H9 (cell line): ENCODE results near the gene METTL23. TPM values are rescaled to one million over a fixed set of nuclear protein-coding genes. Genes with fewer than 3 reads are reported as not detected.

Experiments used
- DNase-seq: peaks from one replicate; pipeline ENCODE4 v3.0.0-alpha.2; 2017
- H2AFZ ChIP-seq: one replicate; pipeline ENCODE4 v1.6.1; 2013; ENCODE audit warnings: mild to moderate bottlenecking, low read length, control low read depth, moderate library complexity
- H2AK5ac ChIP-seq: 2 replicates; pipeline ENCODE4 v1.6.1; 2013; ENCODE audit warnings: low read length, control low read depth, mixed read lengths; ENCODE audit not compliant: insufficient read length
- H2BK120ac ChIP-seq: one replicate; pipeline ENCODE4 v1.6.1; 2013; ENCODE audit warnings: low read depth, mild to moderate bottlenecking, low read length, control low read depth, inconsistent platforms; ENCODE audit not compliant: poor library complexity, severe bottlenecking
- H2BK12ac ChIP-seq: 2 replicates; pipeline ENCODE4 v1.6.1; 2013; ENCODE audit warnings: low read length, control low read depth, mixed read lengths, low read depth; ENCODE audit not compliant: insufficient read length
- H2BK15ac ChIP-seq: 2 replicates; pipeline ENCODE4 v1.6.1; 2013; ENCODE audit warnings: low read depth, low read length, control low read depth
- H2BK20ac ChIP-seq: one replicate; pipeline ENCODE4 v1.6.1; 2013; ENCODE audit warnings: low read depth, mild to moderate bottlenecking, low read length, control low read depth, inconsistent platforms; ENCODE audit not compliant: poor library complexity, severe bottlenecking
- H2BK5ac ChIP-seq: 2 replicates; pipeline ENCODE4 v1.6.1; 2013; ENCODE audit warnings: low read length, control low read depth, mixed read lengths; ENCODE audit not compliant: insufficient read length
- H3K14ac ChIP-seq: 2 replicates; pipeline ENCODE4 v1.6.1; 2013; ENCODE audit warnings: low read length, control low read depth; ENCODE audit not compliant: insufficient read depth
- H3K18ac ChIP-seq: 2 replicates; pipeline ENCODE4 v1.6.1; 2013; ENCODE audit warnings: low read depth, mild to moderate bottlenecking, mixed read lengths, low read length, control low read depth; ENCODE audit not compliant: insufficient read length
- H3K23ac ChIP-seq: 2 replicates; pipeline ENCODE4 v1.6.1; 2013; ENCODE audit warnings: low read length, control low read depth, mixed read lengths, low read depth; ENCODE audit not compliant: insufficient read length
- H3K23me2 ChIP-seq: 2 replicates; pipeline ENCODE4 v1.6.1; 2013; ENCODE audit warnings: low read depth, mild to moderate bottlenecking, mixed read lengths, low read length, control low read depth; ENCODE audit not compliant: insufficient read length, poor library complexity, severe bottlenecking
- H3K27ac ChIP-seq: 2 replicates; pipeline ENCODE4 v1.5.1; 2013; ENCODE audit warnings: low read length, control low read depth, mixed read lengths, low read depth; ENCODE audit not compliant: insufficient read length
- H3K27me3 ChIP-seq: 2 replicates; pipeline ENCODE4 v1.6.1; 2013; ENCODE audit warnings: low read length, control low read depth, inconsistent platforms; ENCODE audit not compliant: insufficient read depth
- H3K4ac ChIP-seq: 2 replicates; pipeline ENCODE4 v1.6.1; 2013; ENCODE audit warnings: low read depth, mild to moderate bottlenecking, control low read depth, inconsistent platforms, low read length, moderate library complexity
- H3K4me1 ChIP-seq: 2 replicates; pipeline ENCODE4 v1.6.1; 2013; ENCODE audit warnings: low read length, control low read depth, inconsistent platforms; ENCODE audit not compliant: insufficient read depth
- H3K4me2 ChIP-seq: 2 replicates; pipeline ENCODE4 v1.6.1; 2013; ENCODE audit warnings: low read length, control low read depth, mixed read lengths; ENCODE audit not compliant: insufficient read length, insufficient read depth
- H3K56ac ChIP-seq: 2 replicates; pipeline ENCODE4 v1.6.1; 2013; ENCODE audit warnings: low read depth, mild to moderate bottlenecking, mixed read lengths, low read length, control low read depth; ENCODE audit not compliant: insufficient read length
- H3K79me1 ChIP-seq: 2 replicates; pipeline ENCODE4 v1.6.1; 2013; ENCODE audit warnings: low read depth, mild to moderate bottlenecking, moderate library complexity, low read length, control low read depth, inconsistent platforms; ENCODE audit not compliant: insufficient read depth, poor library complexity, severe bottlenecking
- H3K79me2 ChIP-seq: 2 replicates; pipeline ENCODE4 v1.6.1; 2013; ENCODE audit warnings: low read length, control low read depth, inconsistent platforms; ENCODE audit not compliant: insufficient read depth
- H3K9ac ChIP-seq: 2 replicates; pipeline ENCODE4 v1.6.1; 2013; ENCODE audit warnings: low read length, control low read depth, mixed read lengths; ENCODE audit not compliant: insufficient read length; ENCODE audit errors: extremely low read depth
- H3K9me3 ChIP-seq: one replicate; pipeline ENCODE4 v1.6.1; 2013; ENCODE audit warnings: low read depth, low read length, inconsistent platforms; ENCODE audit not compliant: control insufficient read depth
- H3T11ph ChIP-seq: one replicate; pipeline ENCODE4 v1.6.1; 2013; ENCODE audit warnings: mild to moderate bottlenecking, low read length, control low read depth, inconsistent platforms
- H4K20me1 ChIP-seq: one replicate; pipeline ENCODE4 v1.6.1; 2013; ENCODE audit not compliant: control insufficient read depth, insufficient read length, insufficient read depth
- H4K5ac ChIP-seq: 2 replicates; pipeline ENCODE4 v1.6.1; 2013; ENCODE audit warnings: low read depth, mild to moderate bottlenecking, mixed read lengths, low read length, control low read depth; ENCODE audit not compliant: insufficient read length
- H4K8ac ChIP-seq: replicated peaks from 2 replicates; pipeline ENCODE4 v1.6.1; 2013; ENCODE audit warnings: low read length, control low read depth, mixed read lengths, low read depth; ENCODE audit not compliant: insufficient read length
- H4K91ac ChIP-seq: 2 replicates; pipeline ENCODE4 v1.6.1; 2013; ENCODE audit warnings: low read depth, mild to moderate bottlenecking, moderate library complexity, mixed read lengths, low read length, control low read depth; ENCODE audit not compliant: insufficient read length
- H3K27ac Mint-ChIP-seq, 3 experiments: 2 replicates in 2 of 3; 3 replicates in 1 of 3; pipeline ENCODE4 v1.8.0; 2020 to 2021; ENCODE audit warnings: mixed read lengths in 3 of 3, mild to moderate bottlenecking in 1 of 3, moderate library complexity in 1 of 3
- H3K27me3 Mint-ChIP-seq: 2 replicates; pipeline ENCODE4 v1.8.0; 2021; ENCODE audit warnings: low read depth, mild to moderate bottlenecking, moderate library complexity, mixed read lengths
- H3K36me3 Mint-ChIP-seq, 3 experiments: 2 replicates in 2 of 3; 3 replicates in 1 of 3; pipeline ENCODE4 v1.8.0; 2020 to 2021; ENCODE audit warnings: low read depth in 3 of 3, mixed read lengths in 3 of 3; ENCODE audit not compliant: insufficient read depth in 1 of 3
- H3K4me1 Mint-ChIP-seq, 2 experiments: 2 replicates each; pipeline ENCODE4 v1.8.0; 2020; ENCODE audit warnings: mixed read lengths in 2 of 2
- H3K4me3 Mint-ChIP-seq, 2 experiments: 2 replicates in 1 of 2; 3 replicates in 1 of 2; pipeline ENCODE4 v1.8.0; 2020 to 2021; ENCODE audit warnings: mild to moderate bottlenecking in 2 of 2, mixed read lengths in 2 of 2, moderate library complexity in 1 of 2
- H3K9me3 Mint-ChIP-seq, 2 experiments: 2 replicates in 1 of 2; 3 replicates in 1 of 2; pipeline ENCODE4 v1.8.0; 2020; ENCODE audit warnings: mild to moderate bottlenecking in 2 of 2, mixed read lengths in 2 of 2, moderate library complexity in 1 of 2
- CTCF ChIP-seq: fragments of 200-600 bp; sonication (generic); conservative IDR thresholded peaks from 3 replicates; pipeline ENCODE4 v1.8.0; 2021; ENCODE audit warnings: antibody characterized with exemption, mild to moderate bottlenecking
- WGBS: extraction: QIAGEN DNeasy Blood & Tissue Kit; methylation state at CpG from one replicate; pipeline ENCODE4 v1.1.7; 2013; ENCODE audit warnings: missing lambda C conversion rate, low lambda C conversion rate, mixed read lengths; ENCODE audit not compliant: insufficient read length; ENCODE audit errors: extremely low coverage; 5-methylcytosine and 5-hydroxymethylcytosine counted together
- total RNA-seq: library from RNA; stranded (reverse); gene quantifications from 2 replicates; pipeline ENCODE4 v1.2.1, GENCODE V29; 2021

Gene METTL23
- total RNA-seq, 1 experiment from 2014 or later, result 29.9 TPM

- Histone ChIP-seq H3K27ac (no peak overlapping the region), H2AFZ (no peak overlapping the region), H3K79me1 (no peaks in the 10 kb centered on the region), H4K20me1 (no peaks in the 10 kb centered on the region), H2BK5ac (no peak overlapping the region), H3K18ac (no peak overlapping the region), H3K27me3 (no peaks in the 10 kb centered on the region), H4K91ac (no peak overlapping the region), H4K5ac (no peak overlapping the region), H2AK5ac (no peak overlapping the region), H2BK20ac (no peak overlapping the region), H2BK120ac (no peak overlapping the region), H3T11ph (no peak overlapping the region), H3K23me2 (peaks cover 3% of the 10 kb centered on the region), H3K79me2 (no peaks in the 10 kb centered on the region), H3K4me1 (peaks cover 3% of the 10 kb centered on the region; the same call in 1 of the 2 replicates), H3K4ac (no peak overlapping the region), H4K8ac (no peak overlapping the region), H3K9ac (no peak overlapping the region), H3K23ac (no peak overlapping the region), H2BK12ac (no peak overlapping the region), H3K14ac (no peak overlapping the region), H3K9me3 (no peaks in the 10 kb centered on the region), H3K56ac (no peak overlapping the region), H2BK15ac (no peak overlapping the region), H3K4me2 (no peak overlapping the region)
- DNase-seq, result no peak
- Mint-ChIP-seq H3K27me3 (no peaks in the 10 kb centered on the region), H3K27ac (peak overlapping the region in 1 of 3 experiments; percentile 62; a peak in 3 of 7 replicates), H3K4me3 (no peak overlapping the region), H3K36me3 (no peaks in the 10 kb centered on the region), H3K4me1 (peaks cover 16 to 29% of the 10 kb centered on the region in 2 experiments), H3K9me3 (no peaks in the 10 kb centered on the region)
- TF ChIP-seq CTCF, result no peak
- WGBS, result no CpG with 5 or more reads among the region's 14 CpGs
These were observed 35.1 kb upstream of the METTL23 start for GRCh38 chr17:76691379-76692191.
